T-helper 2 cell treated with Interferon-gamma antibody and Interleukin-4, amounts not matched to agents 5 μg/mL and 100 μg/mL, for 36 hours (primary cell): Measurements from ENCODE around the gene USP32.

ENCODE experiments used
- DNase-seq: peaks from one replicate; pipeline ENCODE4 v3.0.0; 2021; ENCODE audit warnings: low spot score
- H3K27ac Mint-ChIP-seq: one replicate; pipeline ENCODE4 v1.8.0; 2021; ENCODE audit warnings: mild to moderate bottlenecking, mixed read lengths
- H3K27me3 Mint-ChIP-seq: one replicate; pipeline ENCODE4 v1.8.0; 2021; ENCODE audit warnings: low read depth, mixed read lengths
- H3K36me3 Mint-ChIP-seq: one replicate; pipeline ENCODE4 v1.8.0; 2021; ENCODE audit warnings: low read depth, mixed read lengths
- H3K4me1 Mint-ChIP-seq: one replicate; pipeline ENCODE4 v1.8.0; 2021; ENCODE audit warnings: low read depth, mixed read lengths
- H3K4me3 Mint-ChIP-seq: one replicate; pipeline ENCODE4 v1.8.0; 2022; ENCODE audit warnings: mild to moderate bottlenecking, moderate library complexity, mixed read lengths
- H3K9me3 Mint-ChIP-seq: one replicate; pipeline ENCODE4 v1.8.0; 2021; ENCODE audit warnings: mixed read lengths

Gene USP32

GRCh38 chr17:60301649-60302048 is 90.3 kb downstream of the USP32 start:
- Mint-ChIP-seq H3K27ac (no peak overlapping the region), H3K4me1 (peaks cover 15% of the 10 kb centered on the region), H3K4me3 (no peak overlapping the region), H3K9me3 (no peaks in the 10 kb centered on the region), H3K36me3 (peaks cover 3% of the 10 kb centered on the region), H3K27me3 (no peaks in the 10 kb centered on the region)
- no peak for DNase-seq

- Mint-ChIP-seq H3K9me3 (no peaks in the 10 kb centered on the region), H3K4me1 (peaks cover 19% of the 10 kb centered on the region), H3K27me3 (no peaks in the 10 kb centered on the region)
Measured at GRCh38 chr17:60300949-60301348, 91.0 kb downstream of the USP32 start.

GRCh38 chr17:60300011-60300410 is 91.9 kb downstream of the USP32 start:
- Mint-ChIP-seq H3K27me3 (no peaks in the 10 kb centered on the region), H3K4me1 (peaks cover 13% of the 10 kb centered on the region), H3K4me3 (no peak overlapping the region), H3K27ac (no peak overlapping the region), H3K36me3 (peaks cover 3% of the 10 kb centered on the region), H3K9me3 (no peaks in the 10 kb centered on the region)
- no peak for DNase-seq

More at GRCh38 chr17:60300949-60301348, 91.0 kb downstream of the USP32 start:
- Mint-ChIP-seq H3K4me3 (no peak overlapping the region), H3K36me3 (peaks cover 3% of the 10 kb centered on the region), H3K27ac (no peak overlapping the region)
- DNase-seq: no peak

GRCh38 chr17:60297760-60298401 is 94.1 kb downstream of the USP32 start:
- Mint-ChIP-seq H3K4me3 (no peak overlapping the region), H3K4me1 (peaks cover 6% of the 10 kb centered on the region), H3K27ac (no peak overlapping the region), H3K9me3 (no peaks in the 10 kb centered on the region), H3K27me3 (no peaks in the 10 kb centered on the region), H3K36me3 (peaks cover 5% of the 10 kb centered on the region)
- no peak for DNase-seq

GRCh38 chr17:60296177-60296576 is 95.8 kb downstream of the USP32 start:
- H3K27me3 Mint-ChIP-seq: no peaks in the 10 kb centered on the region
- peaks cover 6% of the 10 kb centered on the region for H3K36me3 Mint-ChIP-seq
- no peak overlapping the region for H3K4me3 Mint-ChIP-seq
- no peak for DNase-seq
- peaks cover 6% of the 10 kb centered on the region for H3K4me1 Mint-ChIP-seq
- H3K27ac Mint-ChIP-seq: no peak overlapping the region
- H3K9me3 Mint-ChIP-seq: no peaks in the 10 kb centered on the region

- no peak overlapping the region for H3K27ac Mint-ChIP-seq
- H3K4me1 Mint-ChIP-seq: peaks cover 6% of the 10 kb centered on the region
- no peaks in the 10 kb centered on the region for H3K9me3 Mint-ChIP-seq
- no peak for DNase-seq
- no peaks in the 10 kb centered on the region for H3K27me3 Mint-ChIP-seq
- H3K36me3 Mint-ChIP-seq: peaks cover 6% of the 10 kb centered on the region
- no peak overlapping the region for H3K4me3 Mint-ChIP-seq
Measured at GRCh38 chr17:60293580-60294335, 98.2 kb downstream of the USP32 start.

GRCh38 chr17:60292697-60293096 is 99.2 kb downstream of the USP32 start:
- Mint-ChIP-seq H3K4me3 (no peak overlapping the region), H3K27ac (no peak overlapping the region), H3K9me3 (no peaks in the 10 kb centered on the region), H3K27me3 (no peaks in the 10 kb centered on the region), H3K4me1 (peaks cover 6% of the 10 kb centered on the region), H3K36me3 (peaks cover 6% of the 10 kb centered on the region)
- DNase-seq: no peak

GRCh38 chr17:60284709-60285108 is 107.2 kb downstream of the USP32 start:
- peak overlapping the region; percentile 5 for H3K27ac Mint-ChIP-seq
- DNase-seq: no peak
- H3K4me1 Mint-ChIP-seq: peaks cover 4% of the 10 kb centered on the region
- no peaks in the 10 kb centered on the region for H3K27me3 Mint-ChIP-seq
- no peak overlapping the region for H3K4me3 Mint-ChIP-seq
- peaks cover 4% of the 10 kb centered on the region for H3K36me3 Mint-ChIP-seq
- H3K9me3 Mint-ChIP-seq: no peaks in the 10 kb centered on the region

- no peak overlapping the region for H3K27ac Mint-ChIP-seq
- no peaks in the 10 kb centered on the region for H3K27me3 Mint-ChIP-seq
- H3K9me3 Mint-ChIP-seq: no peaks in the 10 kb centered on the region
- DNase-seq: no peak
- H3K4me1 Mint-ChIP-seq: peaks cover 4% of the 10 kb centered on the region
- H3K36me3 Mint-ChIP-seq: peaks cover 4% of the 10 kb centered on the region
- H3K4me3 Mint-ChIP-seq: no peak overlapping the region
Measured at GRCh38 chr17:60283816-60284215, 108.1 kb downstream of the USP32 start.

- H3K9me3 Mint-ChIP-seq: no peaks in the 10 kb centered on the region
- H3K4me1 Mint-ChIP-seq: peaks cover 7% of the 10 kb centered on the region
- DNase-seq: no peak
- H3K27ac Mint-ChIP-seq: no peak overlapping the region
- H3K27me3 Mint-ChIP-seq: no peaks in the 10 kb centered on the region
- no peak overlapping the region for H3K4me3 Mint-ChIP-seq
- no peaks in the 10 kb centered on the region for H3K36me3 Mint-ChIP-seq
Measured at GRCh38 chr17:60280673-60281072, 111.3 kb downstream of the USP32 start.

GRCh38 chr17:60278237-60278636 is 113.7 kb downstream of the USP32 start:
- Mint-ChIP-seq H3K36me3 (no peaks in the 10 kb centered on the region), H3K4me1 (peaks cover 6% of the 10 kb centered on the region)
- DNase-seq: no peak

GRCh38 chr17:60277258-60277657 is 114.7 kb downstream of the USP32 start:
- Mint-ChIP-seq H3K27ac (no peak overlapping the region), H3K9me3 (no peaks in the 10 kb centered on the region), H3K4me1 (peaks cover 6% of the 10 kb centered on the region), H3K36me3 (no peaks in the 10 kb centered on the region), H3K27me3 (no peaks in the 10 kb centered on the region), H3K4me3 (no peak overlapping the region)
- no peak for DNase-seq

More at GRCh38 chr17:60278237-60278636, 113.7 kb downstream of the USP32 start:
- Mint-ChIP-seq H3K4me3 (no peak overlapping the region), H3K27ac (no peak overlapping the region), H3K9me3 (no peaks in the 10 kb centered on the region), H3K27me3 (no peaks in the 10 kb centered on the region)

- Mint-ChIP-seq H3K36me3 (peaks cover 2% of the 10 kb centered on the region), H3K27ac (no peak overlapping the region), H3K4me3 (no peak overlapping the region), H3K9me3 (no peaks in the 10 kb centered on the region), H3K27me3 (no peaks in the 10 kb centered on the region), H3K4me1 (no peaks in the 10 kb centered on the region)
- no peak for DNase-seq
Measured at GRCh38 chr17:60269417-60269816, 122.5 kb downstream of the USP32 start.

GRCh38 chr17:60260540-60260939 is 131.4 kb downstream of the USP32 start:
- H3K27ac Mint-ChIP-seq: no peak overlapping the region
- no peak for DNase-seq
- H3K9me3 Mint-ChIP-seq: no peaks in the 10 kb centered on the region
- H3K27me3 Mint-ChIP-seq: no peaks in the 10 kb centered on the region
- no peak overlapping the region for H3K4me3 Mint-ChIP-seq
- no peaks in the 10 kb centered on the region for H3K4me1 Mint-ChIP-seq
- peaks cover 5% of the 10 kb centered on the region for H3K36me3 Mint-ChIP-seq
